HG02798 (cell line): Measurements from ENCODE around the gene VTI1A.
"Not testable (repeated sequence)": the region's sequence is repeated elsewhere in the genome, so short reads cannot be mapped to it uniquely, and the experiment has no call there.

ENCODE experiments used
- ATAC-seq: cut with Tn5 transposase; IDR thresholded peaks from one replicate; pipeline ENCODE4 v1.9.1; 2021; ENCODE audit warnings: mild to moderate bottlenecking; ENCODE audit not compliant: unreplicated experiment, poor library complexity

VTI1A gene

GRCh38 chr10:112583236-112583939, 136.4 kb downstream of the VTI1A start:
- no peak for ATAC-seq

DNA sequence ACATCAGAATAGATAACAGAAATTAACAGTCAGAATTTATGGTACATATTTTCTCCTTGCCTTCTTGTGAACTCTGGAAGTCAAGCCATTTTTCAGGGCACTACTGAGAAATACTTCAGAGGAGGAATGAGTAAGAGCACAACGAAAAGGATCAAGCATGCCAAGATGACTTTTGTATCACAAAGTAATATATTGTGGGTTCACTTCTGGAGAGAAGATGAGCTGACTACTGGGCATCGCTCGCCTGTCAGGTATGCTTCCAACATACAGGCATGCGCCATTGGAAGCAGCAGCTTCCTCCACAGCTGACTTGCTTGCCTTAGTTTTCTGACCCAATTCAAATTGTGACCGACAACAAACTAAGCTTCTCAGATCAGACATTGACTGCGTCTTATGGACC, 137.3 kb downstream of the VTI1A start:
- ATAC-seq = no peak

DNA sequence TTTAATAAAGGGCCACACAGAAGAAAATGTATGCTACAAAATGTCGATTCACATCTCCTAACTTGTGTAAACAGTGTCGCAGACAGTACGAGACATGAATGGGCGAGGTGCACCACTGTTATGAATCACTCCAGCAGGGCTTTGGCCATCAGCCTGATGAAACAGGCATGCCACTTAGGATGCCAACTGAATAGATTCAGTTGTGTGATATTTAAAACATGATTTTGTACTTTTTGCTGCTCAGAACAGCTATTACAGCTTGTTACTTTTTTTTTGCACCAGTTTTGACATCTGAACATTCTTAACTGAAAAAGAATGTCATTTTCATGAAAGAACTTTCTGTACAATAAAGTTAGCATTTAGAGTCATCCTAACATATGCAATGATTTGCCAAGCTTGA, 138.1 kb downstream of the VTI1A start:
- ATAC-seq = no peak

GRCh38 chr10:112585960-112586359, 138.9 kb downstream of the VTI1A start:
- no peak for ATAC-seq

- no peak for ATAC-seq
Observed at GRCh38 chr10:112587729-112588128, 140.7 kb downstream of the VTI1A start.

DNA sequence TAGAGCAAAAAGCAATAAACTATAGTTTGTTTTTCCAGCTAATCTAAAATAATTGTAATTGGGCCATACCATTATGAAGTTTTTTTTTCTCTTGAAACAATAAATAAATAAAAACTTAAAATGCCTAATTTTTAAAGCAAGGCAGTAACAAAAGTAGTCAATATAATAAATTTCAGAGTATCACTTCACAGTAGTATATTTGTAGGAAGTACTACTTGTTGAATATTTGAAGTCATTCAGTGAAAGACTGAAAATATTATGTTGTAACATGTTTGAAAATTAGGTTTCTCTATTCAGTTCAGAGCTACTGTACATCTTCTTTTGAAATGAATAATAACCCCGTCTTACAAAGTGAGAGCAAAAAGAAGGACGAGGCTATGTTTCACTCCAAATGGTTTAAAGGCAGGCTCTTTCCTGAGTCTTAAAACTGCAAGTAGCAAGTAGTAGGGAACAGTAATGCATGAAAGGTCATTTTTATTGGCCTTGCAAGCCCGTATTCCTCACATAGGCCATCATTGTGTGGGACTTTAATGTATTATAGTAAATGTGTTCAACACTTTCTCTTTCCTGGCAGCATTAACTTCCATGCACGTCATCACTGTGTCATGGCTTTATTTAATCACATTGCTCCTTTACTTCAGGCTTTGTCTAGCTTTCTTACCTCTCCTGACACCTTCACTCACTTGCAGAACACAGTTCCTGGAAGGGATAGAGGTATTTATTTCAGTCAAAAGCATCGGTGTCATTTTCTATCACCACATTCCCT, 141.4 kb downstream of the VTI1A start:
- no peak for ATAC-seq

GRCh38 chr10:112589081-112589480, 142.1 kb downstream of the VTI1A start:
- ATAC-seq = no peak

- not testable (repeated sequence) for ATAC-seq
Observed at GRCh38 chr10:112590786-112591185, 143.8 kb downstream of the VTI1A start.

DNA sequence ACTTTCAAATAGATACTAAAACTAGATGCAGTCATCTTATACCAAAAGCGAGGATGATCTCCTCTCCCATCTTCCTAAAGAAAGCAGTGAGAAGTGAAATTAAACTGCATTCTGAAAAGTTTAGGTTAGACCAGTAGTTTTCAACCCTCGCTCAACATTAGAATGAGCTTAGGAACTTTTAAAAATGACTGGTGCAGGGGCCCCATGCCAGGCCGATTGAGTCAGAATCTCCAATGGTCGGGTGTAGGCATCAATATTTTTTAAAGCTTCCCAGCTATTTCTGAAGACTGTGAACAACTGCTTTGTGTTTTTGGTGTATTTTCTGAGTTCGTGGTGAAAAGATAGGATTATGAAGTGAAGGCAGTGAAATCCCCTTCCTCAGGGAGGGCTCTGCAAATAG, 146.0 kb downstream of the VTI1A start:
- ATAC-seq = no peak

DNA sequence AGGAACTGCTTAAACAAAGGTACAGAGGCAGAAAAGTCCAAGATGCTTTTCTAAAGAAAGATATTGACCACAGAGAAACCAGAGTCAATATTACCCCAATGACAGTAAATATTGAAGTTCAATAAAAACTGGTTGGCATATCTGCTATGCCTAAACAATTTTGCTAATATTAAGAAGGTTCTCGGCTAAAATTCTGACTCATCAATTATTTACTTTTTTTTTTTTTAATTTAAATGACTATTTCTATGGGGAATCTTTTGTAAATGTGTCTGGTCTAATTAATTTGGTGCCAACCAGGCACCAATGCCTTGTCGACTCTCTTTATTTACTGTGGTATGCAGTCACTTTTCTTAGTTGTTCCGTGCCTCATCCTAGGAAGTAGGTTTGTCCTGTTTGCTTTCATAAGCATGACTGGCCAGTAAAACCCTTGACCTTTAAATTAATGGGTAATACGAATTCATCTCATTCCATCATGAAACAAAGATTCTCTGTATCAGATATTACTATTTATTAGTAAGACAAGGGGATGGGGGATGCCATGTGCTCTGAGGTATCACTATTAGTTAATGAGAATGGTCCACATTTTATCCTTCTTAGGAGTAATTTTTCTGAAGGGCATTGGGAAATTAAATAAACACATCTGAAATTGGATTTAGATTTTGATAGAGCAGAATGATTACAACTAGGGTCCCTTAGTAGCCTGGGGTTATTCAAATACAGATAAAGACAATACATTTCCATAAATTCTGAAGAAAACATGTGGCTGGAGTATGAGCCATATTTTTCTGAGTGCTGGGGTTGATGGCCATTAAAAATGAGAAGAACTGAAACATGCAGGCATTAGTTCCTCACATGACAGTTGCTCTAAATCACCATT, 154.4 kb downstream of the VTI1A start:
- no peak for ATAC-seq

GRCh38 chr10:112603062-112603461, 156.0 kb downstream of the VTI1A start:
- no peak for ATAC-seq

DNA sequence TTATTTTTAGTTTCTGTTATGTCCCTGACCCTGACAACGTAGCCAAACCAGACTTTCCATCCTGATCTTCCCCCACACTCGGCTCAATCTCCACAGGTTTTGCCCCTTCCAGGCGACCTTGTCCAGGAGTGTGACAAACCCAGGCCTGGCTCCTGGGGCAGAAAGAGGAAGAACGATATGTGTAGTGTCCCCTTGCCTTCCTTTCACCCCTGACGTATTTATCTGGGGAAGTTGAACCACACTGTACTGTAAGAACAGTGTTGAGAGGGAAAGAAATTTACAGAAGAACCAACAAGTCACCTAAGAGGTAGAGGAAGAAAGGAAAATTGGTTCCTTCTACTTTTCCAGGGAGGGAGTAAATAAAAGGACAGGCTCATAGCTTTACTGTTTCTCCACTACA, 158.0 kb downstream of the VTI1A start:
- ATAC-seq = no peak

GRCh38 chr10:112607506-112607905, 160.5 kb downstream of the VTI1A start:
- no peak for ATAC-seq

GRCh38 chr10:112613620-112614019, 166.6 kb downstream of the VTI1A start:
- ATAC-seq = no peak

DNA sequence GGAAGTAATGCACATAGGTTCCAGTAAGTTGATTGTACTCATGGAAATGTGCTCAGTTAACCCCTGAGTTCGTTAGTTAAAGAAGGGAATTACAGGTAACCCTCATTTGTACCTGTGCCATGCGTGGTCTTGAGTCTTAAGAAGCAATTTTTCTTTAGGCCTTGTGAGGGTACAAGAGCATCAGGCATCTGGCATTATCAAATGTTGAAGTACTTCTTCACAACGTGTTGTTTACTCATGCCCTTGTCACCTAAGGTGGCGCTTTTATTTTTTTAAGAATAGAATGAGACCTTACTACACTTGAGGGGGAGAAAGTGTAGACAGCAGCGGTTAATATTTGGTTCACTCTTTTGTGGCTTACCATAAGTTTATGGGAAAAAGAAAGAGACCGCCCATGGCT, 167.1 kb downstream of the VTI1A start:
- no peak for ATAC-seq

- ATAC-seq = no peak
Observed at GRCh38 chr10:112614586-112614985, 167.6 kb downstream of the VTI1A start.

DNA sequence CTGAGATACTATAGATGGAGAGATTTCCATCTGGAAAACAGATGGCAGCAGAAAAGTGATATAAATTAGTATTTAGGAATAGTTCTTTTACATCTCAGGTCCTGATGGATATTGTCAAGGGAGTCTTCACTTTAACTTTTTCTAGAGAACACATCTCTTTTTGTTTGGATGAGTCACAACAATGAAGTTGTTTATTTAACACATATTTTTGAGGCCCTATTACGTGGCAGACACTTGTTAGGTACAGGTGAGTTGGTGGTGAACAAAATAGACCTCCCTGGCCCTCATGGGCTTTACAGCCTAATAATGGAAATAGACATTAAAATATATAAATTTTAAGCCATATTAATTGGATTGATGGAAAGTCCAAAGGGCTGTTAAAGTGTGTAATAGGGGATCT, 168.3 kb downstream of the VTI1A start:
- ATAC-seq = no peak

DNA sequence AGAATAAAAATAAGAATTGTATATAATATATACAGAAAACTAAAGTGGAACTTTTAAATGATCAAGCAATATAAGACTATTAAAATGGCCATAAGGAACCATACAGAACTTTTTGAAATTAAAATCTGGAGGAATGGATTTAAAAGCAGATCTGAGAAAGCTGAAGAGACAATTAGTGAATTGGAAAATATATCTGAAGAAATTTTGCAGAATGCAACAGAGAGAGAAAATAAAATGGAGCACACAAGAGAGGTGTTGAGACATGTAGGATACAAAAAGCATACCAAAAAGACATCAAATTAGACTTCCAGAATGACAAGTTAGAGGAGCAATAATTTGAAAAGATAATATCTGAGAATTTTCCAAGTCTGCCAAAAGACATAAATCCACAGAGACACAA, 169.6 kb downstream of the VTI1A start:
- no peak for ATAC-seq

DNA sequence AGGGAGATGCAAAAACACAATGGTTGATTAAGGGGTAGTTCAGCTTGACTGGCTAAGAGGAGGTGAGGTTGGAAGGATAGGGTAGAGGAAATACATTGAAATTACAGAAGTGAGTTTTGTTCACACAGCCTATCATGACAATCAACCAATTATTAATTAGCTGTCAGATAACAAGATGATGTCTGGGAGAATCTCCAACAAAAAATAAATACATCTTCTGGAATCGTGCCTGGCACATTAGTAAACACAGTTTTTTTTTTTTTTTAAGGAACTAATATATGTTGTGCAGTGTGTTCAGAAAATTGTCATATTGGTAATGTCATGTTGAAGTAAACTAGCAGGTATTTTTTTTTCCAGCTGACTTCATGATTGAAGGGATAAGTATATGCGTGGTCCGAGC, 171.8 kb downstream of the VTI1A start:
- ATAC-seq = no peak

DNA sequence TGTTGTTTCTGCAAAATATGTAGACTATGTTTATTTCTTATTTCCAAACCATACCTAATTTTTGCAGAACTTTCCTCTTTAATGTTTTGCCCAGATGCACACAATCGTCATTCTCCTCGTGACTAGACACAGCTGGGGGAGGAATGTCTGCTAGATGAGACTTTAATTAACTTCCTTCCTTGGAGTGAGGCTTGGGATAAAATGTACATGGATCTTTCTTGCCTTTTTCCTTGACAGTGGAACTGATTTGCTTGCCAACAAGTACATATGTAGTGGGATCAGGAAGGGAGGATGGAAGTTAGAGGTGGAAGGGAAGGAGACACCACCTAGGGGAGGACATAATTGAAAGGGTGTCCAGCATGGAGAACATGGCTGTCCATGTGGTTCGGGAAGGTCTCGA, 172.5 kb downstream of the VTI1A start:
- no peak for ATAC-seq

GRCh38 chr10:112622786-112623185, 175.8 kb downstream of the VTI1A start:
- ATAC-seq = no peak
